ENCODE measurements around the gene CLDN24.
"Not testable (repeated sequence)": the region's sequence is repeated elsewhere in the genome, so short reads cannot be mapped to it uniquely, and the experiment has no call there.

Gene CLDN24

DNA sequence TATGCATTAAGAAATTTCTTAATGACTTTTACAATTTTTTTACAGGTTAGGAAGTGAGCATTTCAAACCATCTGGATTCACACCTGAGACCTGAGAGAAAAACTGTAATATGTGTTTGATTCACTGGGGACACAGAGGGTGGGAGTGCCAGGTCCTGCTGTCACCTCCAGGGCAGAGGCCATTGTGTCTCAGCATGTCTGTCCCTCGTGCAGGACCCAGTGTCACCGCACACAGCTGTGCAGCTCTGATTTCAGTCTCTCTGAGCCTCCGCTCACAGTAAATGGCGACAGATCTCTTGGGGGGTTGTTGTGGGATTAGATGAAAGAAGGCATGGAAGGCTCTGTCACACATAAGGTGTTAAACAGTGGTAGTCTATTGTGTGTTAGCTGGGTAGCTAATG, 23.0 kb upstream of the CLDN24 start:
- DNase-seq: no peak

DNA sequence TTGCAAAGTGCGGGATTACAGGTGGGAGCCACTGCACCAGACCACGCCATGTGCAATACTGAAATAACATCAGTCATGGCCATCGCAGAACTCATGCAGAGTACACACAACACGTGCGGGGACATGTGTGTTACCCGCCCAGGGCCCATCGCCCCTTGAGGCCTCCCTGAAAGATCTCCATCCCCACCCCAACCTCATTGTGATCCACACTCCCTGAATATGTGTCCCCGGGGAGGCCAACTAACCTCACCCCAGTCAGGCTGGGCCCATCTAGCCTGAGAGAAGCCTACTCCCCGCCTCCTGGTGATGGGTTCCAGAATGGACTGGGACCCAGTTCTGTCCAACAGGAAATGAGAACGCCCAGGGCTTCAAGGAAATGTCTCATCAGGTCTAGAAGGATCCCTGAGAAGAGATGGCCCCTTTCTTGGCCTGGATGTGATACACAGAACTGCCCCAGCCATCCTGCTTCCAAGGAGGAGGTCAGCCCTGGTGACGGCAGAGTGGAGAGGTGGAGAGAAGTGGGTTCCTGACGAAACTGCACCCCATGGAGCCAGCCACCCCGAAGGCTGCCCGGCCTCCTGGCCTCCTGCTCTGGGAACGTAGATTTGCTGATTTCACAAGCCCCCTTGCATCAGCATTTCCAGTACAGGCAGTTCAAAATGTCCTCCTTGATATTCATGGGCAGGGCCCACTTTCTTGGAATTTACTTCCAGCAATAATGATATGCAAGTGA, 22.5 kb upstream of the CLDN24 start:
- DNase-seq: no peak

DNA sequence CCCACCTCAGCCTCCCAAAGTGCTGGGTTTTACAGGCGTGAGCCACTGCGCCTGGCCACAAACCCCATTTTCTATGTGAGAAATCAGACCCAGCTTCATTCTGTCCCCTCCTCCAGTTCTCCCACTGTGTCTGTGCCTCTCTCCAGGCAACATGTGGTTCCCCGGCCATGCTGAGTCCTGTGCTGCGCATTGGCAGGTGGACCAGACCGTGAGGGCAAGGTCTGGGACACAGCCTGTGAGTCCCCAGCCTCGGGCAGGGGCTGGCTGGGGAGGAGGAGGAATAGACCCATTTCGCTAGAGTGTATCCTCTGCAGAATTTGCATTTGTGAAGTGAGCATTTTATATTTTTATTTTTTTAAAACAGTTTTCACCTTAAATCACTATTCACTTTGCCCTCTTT, 21.5 kb upstream of the CLDN24 start:
- DNase-seq: no peak

DNA sequence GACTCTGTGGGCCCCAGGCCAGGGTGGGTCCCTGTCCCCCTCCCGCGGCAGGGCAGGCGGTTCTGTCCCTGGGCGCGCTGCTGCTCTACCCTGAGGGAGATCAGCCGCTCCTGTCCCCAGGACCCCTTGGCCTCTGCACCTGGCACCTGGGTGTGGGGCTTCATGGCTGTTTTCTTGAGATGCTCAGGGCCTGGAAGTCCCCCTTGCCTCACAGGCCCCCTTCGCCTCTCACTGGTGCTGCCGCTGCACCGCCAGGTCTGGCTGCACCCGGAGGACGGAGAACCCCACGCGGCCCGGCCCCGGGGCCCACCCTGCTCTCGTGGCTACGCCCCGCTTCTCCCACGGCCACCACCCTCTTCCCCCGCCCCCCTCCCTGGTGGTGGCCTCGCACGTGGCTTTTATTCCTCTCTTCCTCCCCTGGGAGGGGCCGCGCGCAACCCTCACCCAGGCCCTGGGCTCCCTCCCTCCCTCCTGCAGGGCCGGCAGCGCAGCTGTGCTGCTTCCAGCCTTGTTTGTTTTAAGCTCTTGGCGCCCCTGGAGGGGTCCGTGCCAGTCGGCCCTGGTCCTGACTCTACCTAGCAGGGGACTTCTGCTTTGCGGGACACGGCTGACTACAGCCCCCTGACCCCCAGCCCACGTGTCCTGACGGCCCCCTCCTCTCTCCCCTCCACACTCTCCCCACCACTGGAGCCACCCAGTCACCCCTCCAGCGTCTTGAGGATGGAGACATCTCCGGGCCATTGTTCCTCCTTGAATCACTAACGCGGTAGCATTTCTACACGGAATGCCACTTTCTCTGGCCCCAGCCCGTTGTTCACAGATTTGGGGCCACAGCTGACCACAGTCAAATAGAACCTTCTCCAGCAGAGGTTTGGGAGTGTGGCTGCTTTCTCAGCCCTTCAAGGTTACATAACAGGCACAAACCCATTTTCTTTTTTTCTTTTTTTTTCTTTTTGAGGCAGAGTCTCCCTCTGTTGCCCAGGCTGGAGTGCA, 20.6 kb upstream of the CLDN24 start:
- no peak for DNase-seq

DNA sequence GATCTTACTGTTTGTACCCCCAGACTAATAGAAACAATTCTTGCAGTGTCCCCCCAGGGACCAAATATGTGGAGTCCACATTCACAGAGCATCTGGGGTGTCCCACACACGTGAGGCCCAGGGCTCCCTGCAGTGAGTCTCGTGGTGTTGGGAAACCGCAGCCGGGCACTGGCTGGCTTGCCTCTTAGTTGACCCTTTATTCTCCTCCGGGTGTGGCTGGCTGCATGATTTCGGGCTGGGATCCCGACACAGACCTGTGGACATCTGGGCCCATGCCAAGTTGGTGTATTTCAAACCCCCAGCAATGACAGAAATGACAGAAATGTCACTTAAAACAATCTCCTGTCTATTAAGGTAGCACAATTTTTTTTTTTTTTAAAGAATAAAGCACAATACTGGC, 15.6 kb upstream of the CLDN24 start:
- no peak for DNase-seq

DNA sequence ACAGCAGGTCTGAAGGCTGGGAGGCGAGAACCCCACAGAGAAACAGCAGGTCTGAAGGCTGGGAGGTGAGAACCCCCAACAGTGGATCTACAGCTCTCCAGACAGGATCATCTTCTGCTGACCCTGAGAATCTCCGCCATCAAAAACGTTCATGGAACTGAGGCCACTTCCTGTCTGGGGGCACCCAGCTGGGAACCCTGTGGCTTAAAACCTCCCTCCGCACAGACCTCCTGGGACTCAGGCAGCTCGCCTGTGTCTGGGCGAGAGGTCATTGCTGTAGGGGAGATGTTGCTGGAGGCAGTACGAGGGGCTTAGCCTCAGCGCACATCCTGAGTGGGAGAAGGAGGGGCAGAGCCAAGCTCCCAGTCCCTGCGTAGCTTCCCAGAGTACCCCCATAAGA, 15.1 kb upstream of the CLDN24 start:
- DNase-seq: no peak

DNA sequence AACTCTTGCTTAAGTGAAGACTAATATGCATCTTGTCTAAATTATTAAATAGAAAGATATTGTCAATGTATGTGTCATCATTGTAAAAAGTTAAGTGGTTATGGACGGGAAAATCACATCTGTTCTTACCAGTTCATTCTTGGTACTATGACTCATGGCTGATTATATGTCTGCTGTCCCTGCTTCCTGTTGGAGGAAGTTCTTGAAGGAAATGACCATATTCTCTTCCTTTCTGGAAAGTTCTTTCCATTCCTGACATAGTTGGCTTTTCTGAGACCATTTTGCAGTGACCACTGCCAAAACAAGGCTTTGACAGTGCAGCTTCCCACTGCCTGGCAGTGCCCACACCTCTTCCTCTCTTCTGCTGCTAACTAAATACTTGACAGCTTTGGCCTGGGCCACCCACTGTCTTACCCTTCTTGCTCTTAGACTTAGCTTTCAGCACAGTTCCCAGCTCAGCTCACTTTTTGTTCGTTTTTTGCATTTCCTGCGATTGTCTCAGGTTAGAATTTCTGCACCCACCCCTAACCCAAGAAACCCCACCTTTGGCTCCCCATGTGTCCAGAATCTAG, 13.2 kb upstream of the CLDN24 start:
- DNase-seq: no peak

DNA sequence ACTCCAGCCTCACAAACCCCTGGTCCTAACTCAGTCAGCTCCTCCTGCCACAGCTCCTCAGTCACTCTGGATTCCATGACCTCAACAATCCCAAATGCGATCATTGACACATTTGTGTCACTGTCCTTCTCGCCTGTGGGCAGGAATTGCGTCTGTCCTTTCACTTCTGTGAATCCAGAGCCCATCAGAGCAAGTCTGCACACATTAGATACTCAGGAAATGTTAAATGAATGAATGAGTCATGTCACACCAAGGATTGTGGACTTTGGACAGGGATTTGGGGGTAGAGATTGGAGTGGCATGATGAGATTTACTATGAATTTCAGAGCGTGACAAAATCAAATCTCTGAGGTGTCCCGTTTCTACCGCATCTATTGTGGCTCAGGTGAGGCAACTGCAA, 11.8 kb upstream of the CLDN24 start:
- no peak for DNase-seq

DNA sequence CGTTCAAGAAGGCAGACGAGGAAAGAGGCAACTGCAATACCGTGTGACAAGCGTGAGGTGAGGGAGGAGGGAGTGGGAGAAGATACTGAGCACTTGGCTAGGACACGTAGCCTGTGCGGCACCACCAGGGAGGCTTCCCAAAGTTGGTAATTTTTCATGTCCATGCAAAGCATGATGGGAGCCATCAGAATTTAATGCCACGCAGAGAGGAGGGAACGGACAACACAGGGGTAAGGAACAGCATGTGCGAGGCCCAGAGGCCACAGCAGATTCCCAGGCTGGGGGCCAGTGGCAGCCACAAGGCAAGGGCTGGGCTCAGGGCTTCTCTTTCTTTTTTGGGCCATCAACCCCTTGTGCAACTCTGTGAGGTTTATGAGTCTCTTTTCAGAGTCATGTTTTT, 11.0 kb upstream of the CLDN24 start:
- no peak for DNase-seq

DNA sequence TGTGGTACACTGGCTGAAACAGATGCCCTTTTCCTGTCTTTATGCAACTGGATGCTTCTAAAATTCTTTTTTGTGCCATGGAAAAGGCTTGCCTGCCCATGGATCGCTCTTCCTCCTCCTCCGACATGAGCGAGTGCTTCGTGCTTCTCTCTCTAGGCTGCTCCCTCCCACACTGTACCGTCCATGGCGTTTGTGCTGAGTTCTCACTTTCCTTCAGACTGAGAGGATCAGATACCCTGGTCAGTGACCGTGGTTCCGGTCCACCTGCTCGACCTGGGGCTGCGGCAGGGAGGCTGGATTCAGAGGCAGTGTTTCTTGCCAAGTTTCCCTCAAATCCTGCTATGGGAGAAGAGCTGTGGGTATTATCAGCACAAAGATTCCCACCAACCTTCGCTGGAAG, 10.2 kb upstream of the CLDN24 start:
- no peak for DNase-seq

DNA sequence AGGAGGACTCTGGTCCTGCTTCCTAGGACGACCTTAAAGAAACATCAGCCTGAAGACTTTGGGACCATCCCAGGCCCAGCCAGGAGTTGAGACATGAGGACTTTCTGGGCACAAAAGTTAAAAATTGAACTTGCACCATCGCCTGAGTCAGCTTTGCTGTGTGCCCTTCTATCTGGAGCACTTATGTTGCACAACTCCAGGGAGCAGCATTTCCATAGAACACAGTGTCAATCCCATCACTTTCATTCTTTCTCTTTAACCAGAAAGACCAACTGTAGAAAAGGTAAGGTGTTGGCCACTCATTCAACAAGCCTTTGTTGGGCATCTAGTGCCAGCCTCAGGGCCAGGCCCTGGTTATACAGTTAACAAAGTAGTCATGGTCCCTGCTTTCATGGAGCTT, 8.6 kb upstream of the CLDN24 start:
- DNase-seq: no peak

DNA sequence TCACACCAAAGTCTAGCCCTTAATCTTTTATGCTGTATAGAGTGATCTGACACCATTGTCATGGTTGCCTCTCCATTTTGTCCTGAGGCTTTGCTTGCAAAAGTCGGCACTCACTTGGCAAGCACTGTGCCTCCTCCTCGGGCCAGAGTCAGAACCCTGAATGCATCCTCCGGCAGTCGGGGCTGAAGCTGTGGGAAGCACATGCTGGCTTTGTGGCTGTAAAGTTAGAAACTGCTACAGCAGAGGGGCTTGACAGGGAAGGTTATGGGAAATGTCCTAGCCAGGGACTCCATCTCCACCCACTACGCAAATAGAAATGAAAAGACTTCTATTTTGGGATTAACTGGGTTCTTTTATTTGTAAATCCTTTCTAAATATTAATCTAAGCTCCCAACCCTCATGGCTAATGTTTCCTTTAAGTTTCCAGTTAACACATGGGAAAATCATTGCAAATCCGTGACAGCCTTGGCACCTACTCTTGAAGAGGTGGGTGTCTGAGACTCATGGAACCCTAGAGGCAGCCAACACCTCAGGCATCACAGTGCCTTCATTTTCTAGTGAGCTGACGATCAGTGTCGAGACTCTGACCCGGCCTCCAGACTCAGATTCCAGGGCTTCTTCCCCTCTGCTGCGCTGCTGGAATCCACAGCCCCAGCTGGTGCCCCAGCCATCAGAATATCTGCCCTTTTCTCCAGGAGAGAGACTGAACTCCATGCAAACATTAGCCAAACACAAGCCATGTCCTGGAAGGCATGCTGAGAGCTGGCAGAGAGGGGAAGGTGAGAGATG, 7.9 kb upstream of the CLDN24 start:
- DNase-seq: no peak

DNA sequence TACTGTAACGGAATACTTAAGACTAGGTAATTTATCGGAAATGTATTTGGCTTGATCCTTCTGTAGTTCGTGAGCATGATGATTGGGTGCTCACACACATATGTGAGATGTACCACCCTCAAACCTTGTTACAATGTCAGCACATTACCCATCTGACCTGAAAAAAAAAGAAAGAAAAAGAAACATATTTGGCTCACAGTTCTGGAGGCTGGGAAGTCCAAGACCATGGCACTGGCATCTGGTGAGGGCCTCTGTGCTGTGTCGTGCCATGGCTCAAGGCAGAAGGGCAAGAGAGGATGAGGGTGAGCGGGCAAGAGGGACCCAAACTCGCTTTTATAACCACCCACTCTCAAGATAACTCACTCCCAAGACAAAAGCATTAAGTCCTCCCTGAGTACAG, 7.0 kb upstream of the CLDN24 start:
- DNase-seq: no peak

DNA sequence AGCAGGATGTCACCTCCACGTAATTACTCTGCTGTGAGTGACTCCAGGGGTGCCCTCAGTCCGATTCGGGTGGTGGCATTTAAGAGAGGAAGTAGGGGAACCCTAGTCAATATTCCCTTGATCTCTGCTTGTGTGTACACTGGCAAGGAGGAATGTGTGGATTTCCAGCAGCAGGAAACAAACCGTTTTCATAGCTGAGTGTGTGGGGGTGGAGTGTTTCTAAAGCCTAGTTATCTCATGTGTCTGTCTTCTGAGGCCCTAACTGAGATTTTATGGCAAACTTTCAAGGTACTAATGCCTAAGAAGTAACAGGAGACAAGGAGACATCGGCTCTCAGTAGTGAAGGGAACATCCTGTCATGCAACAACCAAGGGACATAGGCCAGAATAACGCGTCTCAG, 6.6 kb upstream of the CLDN24 start:
- DNase-seq: no peak

DNA sequence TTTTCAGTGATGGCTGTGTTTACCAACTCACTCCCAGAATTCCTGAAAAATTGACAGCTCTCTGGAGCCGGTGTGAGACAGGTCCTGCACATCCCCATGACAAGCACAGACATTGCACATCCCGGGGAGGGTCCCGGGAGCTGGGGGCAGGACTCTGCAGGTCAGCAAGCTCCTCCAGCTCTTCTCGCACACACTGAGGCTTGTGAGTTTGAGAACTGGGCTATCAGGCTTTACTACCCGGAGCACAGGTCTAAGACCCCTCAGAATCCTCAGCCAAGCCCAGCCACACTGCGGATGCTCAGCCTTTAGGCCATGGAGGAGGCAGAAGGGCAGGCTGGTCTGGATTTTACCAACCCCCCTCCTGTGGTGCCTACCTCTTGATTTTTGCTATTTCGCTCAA, 5.6 kb upstream of the CLDN24 start:
- DNase-seq: no peak

DNA sequence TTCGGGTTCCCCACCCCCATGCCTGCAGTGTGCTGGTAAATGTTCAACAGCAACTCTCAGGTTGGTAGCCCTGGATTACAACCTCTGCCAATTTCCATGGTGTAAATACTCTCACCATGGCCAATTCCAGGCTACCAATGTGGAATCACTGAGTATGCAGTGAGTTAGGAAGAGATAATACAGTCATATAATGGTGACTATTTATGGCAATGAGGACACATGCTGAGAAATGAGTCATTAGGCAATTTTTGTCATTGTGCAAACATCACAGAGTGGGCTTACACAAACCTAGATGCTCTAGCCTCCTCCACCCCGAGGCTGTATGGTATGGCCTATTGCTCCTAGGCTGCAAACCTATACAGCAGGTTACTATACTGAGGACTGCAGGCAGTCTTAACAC, 4.6 kb upstream of the CLDN24 start:
- no peak for DNase-seq

DNA sequence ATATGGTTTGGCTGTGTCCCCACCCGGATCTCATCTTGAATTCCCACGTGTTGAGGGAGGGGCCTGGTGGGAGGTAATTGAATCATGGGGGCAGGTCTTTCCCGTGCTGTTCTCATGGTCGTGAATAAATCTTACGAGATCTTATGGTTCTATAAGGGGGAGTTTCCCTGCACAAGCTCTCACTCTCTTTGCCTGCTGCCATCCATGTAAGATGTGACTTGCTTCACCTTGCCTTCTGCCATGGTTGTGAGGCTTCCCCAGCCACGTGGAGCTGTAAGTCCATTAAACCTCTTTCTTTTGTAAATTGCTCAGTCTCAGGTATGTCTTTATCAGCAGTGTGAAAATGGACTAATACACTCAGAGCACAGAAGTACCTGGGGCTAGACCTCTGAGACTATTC, 4.2 kb upstream of the CLDN24 start:
- not testable (repeated sequence) for DNase-seq

DNA sequence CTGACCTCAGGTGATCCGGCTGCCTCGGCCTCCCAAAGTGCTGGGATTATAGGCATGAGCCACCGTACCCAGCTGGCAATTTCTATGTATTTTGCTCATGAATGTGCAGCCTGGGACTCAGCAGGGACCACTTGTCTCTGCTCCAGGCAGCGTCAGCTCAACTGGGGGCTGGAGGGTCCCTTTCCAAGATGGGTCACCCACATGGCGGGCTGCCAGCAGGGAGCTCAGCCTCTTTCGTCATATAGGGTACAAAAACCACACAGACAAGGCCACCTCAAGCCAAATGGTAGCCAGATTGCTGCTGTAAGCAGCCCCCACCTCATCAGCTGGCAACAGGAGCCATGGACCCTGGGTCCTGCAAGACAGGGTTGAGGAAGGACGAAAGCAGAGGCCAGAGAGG, 2.4 kb upstream of the CLDN24 start:
- no peak for DNase-seq

DNA sequence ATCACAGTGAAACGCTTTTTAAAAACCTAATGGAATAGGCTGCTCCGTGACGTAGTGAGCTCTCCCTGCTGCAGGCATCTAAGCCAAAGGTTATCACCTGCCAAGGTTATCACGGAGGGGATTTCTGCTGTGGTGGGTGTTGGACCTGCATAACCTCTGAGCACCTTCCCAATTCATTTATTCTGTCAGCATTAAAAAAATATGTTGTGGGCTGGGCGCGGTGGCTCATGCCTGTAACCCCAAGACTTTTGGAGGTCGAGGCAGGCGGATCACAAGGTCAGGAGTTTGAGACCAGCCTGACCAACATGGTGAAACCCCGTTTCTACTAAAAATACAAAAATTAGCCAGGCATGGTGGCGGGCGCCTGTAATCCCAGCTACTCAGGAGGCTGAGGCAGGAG, 1.8 kb upstream of the CLDN24 start:
- DNase-seq: not testable (repeated sequence)

DNA sequence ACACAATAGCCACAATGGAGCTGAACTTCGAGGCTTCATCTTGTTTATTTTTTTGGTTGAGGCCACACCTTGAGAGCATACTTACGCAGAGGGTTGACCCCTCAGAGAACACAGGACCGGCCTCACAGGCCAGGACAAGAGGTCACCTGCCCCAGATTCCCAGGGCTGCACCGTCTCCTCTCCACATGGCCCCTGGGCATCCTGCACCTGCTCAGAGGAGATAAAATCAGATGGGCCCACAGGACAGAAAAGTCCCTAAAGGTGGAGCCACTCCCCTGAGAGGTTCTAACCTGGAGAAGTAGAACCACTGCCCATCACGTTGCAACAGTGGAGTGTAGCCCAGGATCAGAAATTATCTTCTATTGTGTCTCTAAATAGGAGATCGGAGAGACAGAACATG, 1.1 kb upstream of the CLDN24 start:
- no peak for DNase-seq

DNA sequence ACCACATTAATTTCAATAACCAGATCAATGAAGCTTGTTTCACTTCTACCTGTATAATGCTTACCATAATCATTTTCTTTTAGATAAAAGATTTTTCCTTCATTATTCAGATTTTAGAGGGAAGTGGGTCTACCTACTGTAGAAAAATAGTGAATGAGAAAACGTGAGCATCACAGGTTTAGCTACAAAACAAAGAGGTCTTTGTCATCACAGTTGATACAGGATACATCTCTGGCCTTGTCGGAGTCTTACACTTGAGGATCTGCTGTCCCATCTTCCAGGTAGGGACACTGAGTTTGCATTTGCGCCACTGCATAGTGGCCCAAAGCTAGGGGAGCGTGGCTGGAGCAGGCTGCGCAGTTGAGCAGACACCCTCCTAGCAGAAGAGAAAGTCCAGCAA, 710 bp downstream of the CLDN24 start:
- DNase-seq: no peak

DNA sequence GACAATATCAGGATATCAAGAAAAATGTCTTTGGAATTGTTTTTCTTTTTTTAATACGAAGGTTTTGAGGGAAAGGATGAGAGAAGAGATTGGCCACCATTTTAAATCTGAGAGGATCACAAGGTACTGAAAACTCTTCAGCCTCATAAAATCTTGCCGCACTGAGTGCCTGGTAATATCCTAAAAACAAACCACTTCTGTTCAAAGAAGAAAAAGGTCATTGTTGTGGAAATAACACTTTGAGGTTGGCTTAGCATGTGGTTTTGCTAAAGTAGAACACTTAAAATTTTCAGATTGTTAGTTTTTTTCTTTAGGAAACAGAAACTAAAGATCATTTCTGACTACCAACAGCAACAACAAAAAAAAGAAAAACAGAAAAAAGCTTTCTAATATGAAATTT, 1.1 kb downstream of the CLDN24 start:
- DNase-seq: no peak

Measured in stimulated activated CD4-positive, alpha-beta T cell treated with anti-CD3 and anti-CD28 coated beads, Interleukin-4, amount 100 ng/mL, for 1 hour (primary cell).